ENCODE results near the gene F11.
"Not testable (repeated sequence)": the region's sequence is repeated elsewhere in the genome, so short reads cannot be mapped to it uniquely, and the experiment has no call there.

F11 gene

DNA sequence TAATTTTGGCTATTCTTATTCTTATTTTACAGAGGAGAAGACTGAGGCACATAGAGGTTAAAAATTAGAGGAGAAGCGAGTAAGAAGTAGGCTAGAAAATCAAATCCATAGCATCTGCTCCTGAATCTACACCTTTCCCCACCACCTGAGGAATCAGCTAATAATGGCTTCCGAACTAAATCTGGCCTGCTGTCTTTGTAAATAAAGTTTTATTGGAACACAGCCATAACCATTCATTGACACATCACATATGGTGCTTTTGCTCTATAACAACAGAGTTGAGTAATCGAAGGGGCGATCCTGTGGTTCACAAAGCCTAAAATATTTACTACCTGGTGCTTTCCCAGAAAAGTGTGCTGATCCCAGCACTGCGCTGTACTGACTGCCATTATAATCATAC, 38.2 kb downstream of the F11 start:
- DNase-seq: no peak

DNA sequence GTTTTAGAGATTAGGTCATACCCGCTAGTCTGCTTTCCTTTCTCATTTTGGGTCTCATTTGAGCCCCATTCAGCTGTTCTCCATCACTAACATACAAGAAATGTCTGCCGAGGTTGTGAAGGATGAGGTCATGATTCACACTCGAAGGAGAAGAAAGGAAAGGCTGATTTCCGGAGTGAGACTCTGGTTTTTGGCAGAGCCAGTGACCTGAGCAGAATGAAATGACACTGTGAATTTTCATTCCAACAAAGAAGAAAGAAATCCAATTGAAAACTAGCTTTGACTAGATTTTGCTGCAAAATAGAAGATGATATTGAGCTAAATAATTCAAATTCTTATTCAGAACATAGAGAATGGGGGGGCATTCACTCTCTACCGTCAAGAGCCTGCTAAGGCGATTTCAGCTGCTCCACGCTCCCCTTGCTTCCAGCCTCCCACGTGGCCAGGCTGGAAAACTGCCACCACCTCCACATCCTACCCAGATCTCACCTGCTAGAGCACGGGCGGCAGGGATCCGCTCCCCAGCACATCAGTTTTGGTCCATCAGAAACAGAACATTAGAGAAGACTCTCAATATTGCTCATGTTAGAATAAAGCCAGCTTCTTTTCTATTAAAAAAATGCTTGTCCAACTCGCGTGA, 39.0 kb downstream of the F11 start:
- no peak for DNase-seq

DNA sequence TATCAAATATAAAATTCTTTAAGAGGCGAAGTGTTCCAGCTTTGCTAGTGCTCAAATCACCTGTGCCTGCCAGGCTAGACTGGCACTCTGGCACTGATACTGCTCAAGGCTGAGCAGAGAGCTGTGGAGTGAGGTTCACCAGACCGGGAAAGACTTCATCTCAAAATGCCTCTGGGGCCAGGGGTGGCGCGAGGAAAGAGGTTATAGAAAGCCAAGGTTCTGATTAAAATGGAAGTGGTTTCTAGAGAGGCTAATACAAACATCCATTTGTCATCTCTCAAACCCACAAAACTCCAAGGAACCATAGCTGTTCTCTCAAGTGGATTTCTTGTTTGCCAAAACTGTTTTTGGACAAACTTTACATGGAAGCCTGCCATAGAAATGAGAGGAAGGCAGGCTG, 41.5 kb downstream of the F11 start:
- no peak for DNase-seq

DNA sequence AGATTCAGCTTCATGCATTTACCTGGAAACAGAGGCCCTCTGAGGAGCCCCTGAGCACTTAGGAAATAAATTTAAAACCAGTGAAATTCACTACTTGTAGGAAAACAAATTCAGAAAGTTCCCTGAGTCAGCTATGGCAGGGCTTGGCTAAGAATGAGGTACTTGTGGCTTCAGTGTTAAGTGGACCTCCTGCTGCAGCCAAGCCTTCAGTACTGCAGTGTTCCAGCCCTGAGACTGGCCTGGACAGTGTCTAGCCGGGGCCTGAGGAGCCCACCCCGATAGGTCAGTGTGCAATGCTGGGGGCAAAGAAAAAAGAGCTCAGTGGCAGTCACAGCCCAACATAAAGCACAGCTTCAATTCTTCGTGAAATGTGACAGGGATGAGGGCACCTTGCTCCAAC, 41.9 kb downstream of the F11 start:
- no peak for DNase-seq

DNA sequence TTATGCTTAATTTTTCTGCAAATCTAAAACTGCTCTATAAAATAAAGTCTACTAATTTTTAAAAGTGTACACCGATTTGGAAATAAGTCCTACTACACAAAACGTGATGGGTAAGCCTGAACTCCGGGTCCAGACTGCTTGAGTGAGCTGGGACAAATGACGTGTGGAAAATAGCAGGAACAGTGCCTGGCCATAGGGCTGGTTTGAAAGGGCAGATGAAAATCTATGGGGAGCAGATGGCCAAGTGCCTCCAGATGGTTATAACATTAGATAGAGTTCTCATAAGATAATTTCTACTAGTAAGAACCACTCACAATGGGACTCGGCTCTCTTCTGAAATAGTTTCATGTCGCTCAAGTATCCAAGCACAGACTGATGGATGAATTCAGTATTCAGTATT, 52.5 kb downstream of the F11 start:
- no peak for DNase-seq

DNA sequence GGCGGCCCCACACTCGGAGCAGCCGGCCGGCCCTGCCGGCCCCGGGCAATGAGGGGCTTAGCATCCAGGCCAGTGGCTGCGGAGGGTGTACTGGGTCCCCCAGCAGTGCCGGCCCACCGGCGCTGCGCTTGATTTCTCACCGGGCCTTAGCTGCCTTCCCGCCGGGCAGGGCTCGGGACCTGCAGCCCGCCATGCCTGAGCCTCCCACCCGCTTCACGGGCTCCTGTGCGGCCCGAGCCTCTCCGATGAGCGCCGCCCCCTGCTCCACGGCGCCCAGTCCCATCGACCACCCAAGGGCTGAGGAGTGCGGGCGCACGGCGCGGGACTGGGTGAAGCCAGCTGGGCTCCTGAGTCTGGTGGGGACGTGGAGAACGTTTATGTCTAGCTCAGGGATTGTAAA, 58.7 kb downstream of the F11 start:
- DNase-seq: not testable (repeated sequence)

DNA sequence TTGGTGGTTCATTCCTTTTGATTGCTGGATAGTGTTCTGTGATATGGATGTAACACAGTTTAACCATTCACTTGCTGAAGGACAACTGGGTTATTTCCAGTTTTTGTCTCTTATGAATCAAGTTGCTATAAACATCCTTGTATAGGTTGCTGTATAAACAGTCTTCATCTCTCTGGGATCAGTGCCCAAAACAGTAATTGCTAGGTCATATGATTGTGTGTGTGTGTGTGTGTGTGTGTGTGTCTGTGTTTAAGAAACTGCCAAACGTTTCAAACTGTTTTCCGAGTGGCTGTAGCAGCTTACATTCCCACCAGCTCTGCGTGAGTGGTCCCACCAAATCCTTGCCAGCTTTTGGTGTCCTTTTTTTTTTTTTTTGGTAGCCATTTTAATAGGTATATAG, 60.4 kb downstream of the F11 start:
- no peak for DNase-seq

DNA sequence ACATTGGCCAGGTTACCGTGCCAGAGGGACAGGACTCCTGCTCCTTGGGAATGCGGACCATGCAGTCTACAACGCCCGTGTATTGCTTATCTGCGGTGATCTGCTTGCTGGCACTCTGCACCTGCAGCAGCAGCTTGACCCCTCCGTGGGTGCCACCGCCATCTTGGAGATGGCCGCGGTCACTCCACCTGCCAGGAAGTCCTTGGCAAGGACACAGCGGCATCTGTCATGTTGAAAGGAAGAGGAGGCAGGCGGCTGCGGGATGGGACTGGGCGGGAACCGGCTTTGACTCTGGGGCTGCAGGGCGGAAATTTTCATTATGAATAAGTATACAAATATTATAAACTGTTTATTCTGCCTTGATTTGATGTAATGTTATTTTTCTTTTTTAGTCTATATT, 63.4 kb downstream of the F11 start:
- DNase-seq: no peak

DNA sequence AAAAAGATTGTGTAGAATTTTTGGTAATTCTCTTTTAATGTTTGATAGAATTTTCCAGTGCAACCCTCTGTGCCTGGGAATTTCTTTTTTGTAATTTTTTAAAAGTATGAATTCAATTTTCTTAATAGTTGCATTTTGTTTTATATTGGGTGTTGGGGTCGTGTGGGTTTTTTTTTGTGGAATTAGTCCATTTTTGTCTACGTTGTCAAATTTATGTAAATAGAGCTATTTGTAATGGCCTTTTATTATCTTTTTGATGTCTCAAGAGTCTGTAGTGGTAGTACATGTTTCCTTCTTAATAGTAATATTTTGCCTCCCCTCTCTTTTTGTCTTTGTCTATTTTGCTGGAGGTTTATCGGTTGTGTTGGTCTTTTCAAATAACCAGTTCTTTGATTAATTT, 64.4 kb downstream of the F11 start:
- DNase-seq: no peak

DNA sequence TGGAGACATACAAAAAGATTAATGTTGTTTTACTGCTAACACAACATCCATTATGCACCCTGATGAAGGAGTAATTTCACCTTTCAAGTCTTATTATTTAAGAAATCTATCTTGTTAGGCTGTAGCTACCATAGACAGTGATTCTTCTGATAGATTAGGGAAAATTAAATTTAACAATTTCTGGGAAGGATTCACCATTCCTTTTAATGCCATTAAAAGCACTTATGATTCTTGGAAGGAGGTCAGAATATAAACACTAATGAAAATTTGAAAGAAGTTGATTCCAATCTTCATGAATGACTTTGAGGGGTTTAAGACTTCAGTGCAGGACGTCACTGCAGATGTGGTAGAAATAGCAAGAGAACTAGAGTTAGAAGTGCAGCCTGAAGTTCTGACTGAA, 69.8 kb downstream of the F11 start:
- DNase-seq: no peak

Data from NCI-H1436 (cell line).